ENCODE data around the gene NR2F1-AS1. TPM values are rescaled to one million over a fixed set of nuclear protein-coding genes. Genes with fewer than 3 reads are reported as not detected.
A peak's percentile ranks its signal among the peaks of the same experiment; 100 is the strongest.

Gene NR2F1-AS1
- total and polyA plus RNA-seq, 9 of the 15 experiments (the other 6 are each of a cell fraction or from before 2014, with no cell fraction given), result not detected

DNA sequence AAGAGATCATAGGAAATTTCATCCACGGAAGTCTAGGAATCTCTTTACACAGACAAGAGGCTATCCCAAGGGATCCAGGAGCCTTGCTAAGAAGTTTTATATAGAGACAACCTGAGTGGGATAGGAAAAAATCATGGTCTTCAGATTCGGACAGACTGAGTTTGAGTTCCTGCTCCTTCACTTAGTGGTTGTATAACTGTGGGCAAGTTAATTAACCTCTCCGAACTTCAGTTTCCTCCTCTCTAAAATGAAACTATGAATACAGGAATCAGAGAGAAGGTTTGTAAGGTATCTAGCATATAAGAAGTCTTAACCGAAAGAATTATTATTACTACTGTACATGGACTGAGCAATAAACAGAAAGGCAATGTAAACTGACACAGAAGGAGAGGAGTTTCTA is 35.1 kb downstream of the NR2F1-AS1 start (continued):
- TF ChIP-seq, protein P1, sequence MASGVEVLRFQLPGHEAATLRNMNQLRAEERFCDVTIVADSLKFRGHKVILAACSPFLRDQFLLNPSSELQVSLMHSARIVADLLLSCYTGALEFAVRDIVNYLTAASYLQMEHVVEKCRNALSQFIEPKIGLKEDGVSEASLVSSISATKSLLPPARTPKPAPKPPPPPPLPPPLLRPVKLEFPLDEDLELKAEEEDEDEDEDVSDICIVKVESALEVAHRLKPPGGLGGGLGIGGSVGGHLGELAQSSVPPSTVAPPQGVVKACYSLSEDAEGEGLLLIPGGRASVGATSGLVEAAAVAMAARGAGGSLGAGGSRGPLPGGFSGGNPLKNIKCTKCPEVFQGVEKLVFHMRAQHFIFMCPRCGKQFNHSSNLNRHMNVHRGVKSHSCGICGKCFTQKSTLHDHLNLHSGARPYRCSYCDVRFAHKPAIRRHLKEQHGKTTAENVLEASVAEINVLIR (CRISPR knock-in tag; IDR thresholded peaks at IDR 0.05), result no peak
- TF ChIP-seq NR2C1 (IDR thresholded peaks at IDR 0.05) (no peak), NR2C1 (tag; IDR thresholded peaks at IDR 0.05) (no peak)
- TF ChIP-seq, protein P2, sequence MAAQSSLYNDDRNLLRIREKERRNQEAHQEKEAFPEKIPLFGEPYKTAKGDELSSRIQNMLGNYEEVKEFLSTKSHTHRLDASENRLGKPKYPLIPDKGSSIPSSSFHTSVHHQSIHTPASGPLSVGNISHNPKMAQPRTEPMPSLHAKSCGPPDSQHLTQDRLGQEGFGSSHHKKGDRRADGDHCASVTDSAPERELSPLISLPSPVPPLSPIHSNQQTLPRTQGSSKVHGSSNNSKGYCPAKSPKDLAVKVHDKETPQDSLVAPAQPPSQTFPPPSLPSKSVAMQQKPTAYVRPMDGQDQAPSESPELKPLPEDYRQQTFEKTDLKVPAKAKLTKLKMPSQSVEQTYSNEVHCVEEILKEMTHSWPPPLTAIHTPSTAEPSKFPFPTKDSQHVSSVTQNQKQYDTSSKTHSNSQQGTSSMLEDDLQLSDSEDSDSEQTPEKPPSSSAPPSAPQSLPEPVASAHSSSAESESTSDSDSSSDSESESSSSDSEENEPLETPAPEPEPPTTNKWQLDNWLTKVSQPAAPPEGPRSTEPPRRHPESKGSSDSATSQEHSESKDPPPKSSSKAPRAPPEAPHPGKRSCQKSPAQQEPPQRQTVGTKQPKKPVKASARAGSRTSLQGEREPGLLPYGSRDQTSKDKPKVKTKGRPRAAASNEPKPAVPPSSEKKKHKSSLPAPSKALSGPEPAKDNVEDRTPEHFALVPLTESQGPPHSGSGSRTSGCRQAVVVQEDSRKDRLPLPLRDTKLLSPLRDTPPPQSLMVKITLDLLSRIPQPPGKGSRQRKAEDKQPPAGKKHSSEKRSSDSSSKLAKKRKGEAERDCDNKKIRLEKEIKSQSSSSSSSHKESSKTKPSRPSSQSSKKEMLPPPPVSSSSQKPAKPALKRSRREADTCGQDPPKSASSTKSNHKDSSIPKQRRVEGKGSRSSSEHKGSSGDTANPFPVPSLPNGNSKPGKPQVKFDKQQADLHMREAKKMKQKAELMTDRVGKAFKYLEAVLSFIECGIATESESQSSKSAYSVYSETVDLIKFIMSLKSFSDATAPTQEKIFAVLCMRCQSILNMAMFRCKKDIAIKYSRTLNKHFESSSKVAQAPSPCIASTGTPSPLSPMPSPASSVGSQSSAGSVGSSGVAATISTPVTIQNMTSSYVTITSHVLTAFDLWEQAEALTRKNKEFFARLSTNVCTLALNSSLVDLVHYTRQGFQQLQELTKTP (IDR thresholded peaks at IDR 0.05; ENCODE audit: low read depth in 1 of 2, partially characterized antibody in 2 of 2), result no peak

DNA sequence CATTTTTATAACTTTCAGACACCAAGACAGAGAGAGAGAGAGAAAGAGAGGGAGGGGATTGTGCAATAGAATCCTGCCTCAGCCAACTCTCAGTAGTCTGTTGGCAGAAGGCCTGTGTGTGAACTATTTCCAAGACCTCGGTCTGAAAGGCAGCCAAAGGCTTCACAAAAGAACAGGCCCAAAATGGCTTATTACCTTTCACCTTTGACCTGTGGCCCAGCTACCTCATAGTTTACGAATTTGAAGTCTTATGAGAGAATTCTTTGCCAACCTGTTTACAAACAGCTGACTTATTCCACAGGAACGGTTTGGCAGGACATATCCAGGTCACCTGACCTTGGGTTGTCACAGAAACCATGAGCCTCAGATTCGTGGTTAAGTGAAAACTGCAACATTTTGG is 48.6 kb downstream of the NR2F1-AS1 start:
- intact Hi-C loops (cut with micrococcal nuclease), result no loop called here
- H3K4me1 ChIP-seq (replicated peaks in 1 of 2; ENCODE audit: control insufficient read depth in 2 of 2, insufficient read depth in 2 of 2, low read length in 2 of 2), result no peaks in the 10 kb centered on the region

More for the DNA sequence above, 48.6 kb downstream of the NR2F1-AS1 start:
- in situ Hi-C loops (cut with MboI), result no loop called here
- Histone ChIP-seq H3K4me2 (ENCODE audit: insufficient read depth, low read length) (no peak overlapping the region), H3K36me3 (ENCODE audit: control insufficient read depth, insufficient read depth, low read length) (no peaks in the 10 kb centered on the region), H3K27ac (ENCODE audit: extremely low read depth, low read depth, low read length) (no peak overlapping the region), H3K4me3 (no peak overlapping the region), H3K27me3 (ENCODE audit: control insufficient read depth in 2 of 2, insufficient read depth in 2 of 2, low read length in 2 of 2) (no peaks in the 10 kb centered on the region), H3K79me2 (ENCODE audit: control insufficient read depth, insufficient read depth, low read length) (no peaks in the 10 kb centered on the region), H3K9me1 (ENCODE audit: control insufficient read depth, insufficient read depth, low read length) (no peaks in the 10 kb centered on the region), H3K9ac (ENCODE audit: insufficient read depth in 1 of 2, low read depth in 2 of 2, low read length in 2 of 2) (no peak overlapping the region), H4K20me1 (replicated peaks; ENCODE audit: control insufficient read depth, insufficient read depth, low read length) (no peaks in the 10 kb centered on the region), H3K9me3 (replicated peaks; ENCODE audit: control insufficient read depth, insufficient read depth, low read depth, low read length) (no peaks in the 10 kb centered on the region), H2AFZ (ENCODE audit: low read depth, low read length) (no peak overlapping the region)
- no peak for DNase-seq (ENCODE audit: extremely low read depth in 1 of 4, low spot score in 3 of 4)
- WGBS (ENCODE audit: insufficient coverage, low coverage, missing lambda C conversion rate), result 0% methylated on average over 4 of the region's 4 CpGs
- FAIRE-seq, result no peak
- BruUV-seq (replicated peaks), result no TSS peak
- TF ChIP-seq YY1 (IDR thresholded peaks at IDR 0.05; ENCODE audit: borderline replicate concordance in 1 of 3, control insufficient read depth in 1 of 3, extremely low read depth in 1 of 3, insufficient read depth in 3 of 3, insufficient read length in 1 of 3, insufficient replicate concordance in 2 of 3, low read depth in 1 of 3, low read length in 2 of 3) (no peak), CEBPG (CRISPR knock-in tag; IDR thresholded peaks at IDR 0.05) (no peak), CEBPG (tag; conservative IDR thresholded peaks at IDR 0.05 in 1 of 2, IDR thresholded peaks at IDR 0.05 in 1 of 2) (0 out of 4 replicates have a peak, but pooled peaks of 1 of the 2 experiments have one; percentile 16)
- ChIA-PET POLR2A (no interaction called here), CTCF (ENCODE audit: low intra/inter-chr PET ratio) (no interaction called here)
- no peak for ATAC-seq

All from K562 (cell line).